Trophoblast cell (in vitro differentiated cells and primary cell): ENCODE data around the gene OSGEP.

Experiments used
- DNase-seq, 2 donors: peaks; one replicate each; pipeline ENCODE4 v3.0.0-alpha.2; 2016
- H2AFZ ChIP-seq: 2 replicates; pipeline ENCODE4 v1.6.1; 2013; ENCODE audit warnings: low read length, moderate library complexity, mild to moderate bottlenecking; ENCODE audit not compliant: insufficient read depth, poor library complexity
- H2AK5ac ChIP-seq: 2 replicates; pipeline ENCODE4 v1.6.1; 2013; ENCODE audit warnings: mild to moderate bottlenecking, low read length
- H2BK120ac ChIP-seq: 2 replicates; pipeline ENCODE4 v1.6.1; 2013; ENCODE audit warnings: low read length, mild to moderate bottlenecking, moderate library complexity; ENCODE audit not compliant: insufficient read depth, poor library complexity
- H2BK12ac ChIP-seq: 2 replicates; pipeline ENCODE4 v1.6.1; 2013; ENCODE audit warnings: mild to moderate bottlenecking, low read length, moderate library complexity
- H2BK5ac ChIP-seq: 2 replicates; pipeline ENCODE4 v1.6.1; 2013; ENCODE audit warnings: low read length, low read depth, moderate library complexity, mild to moderate bottlenecking; ENCODE audit not compliant: poor library complexity
- H3K14ac ChIP-seq: 2 replicates; pipeline ENCODE4 v1.6.1; 2013; ENCODE audit warnings: mild to moderate bottlenecking, low read length
- H3K18ac ChIP-seq: 2 replicates; pipeline ENCODE4 v1.6.1; 2013; ENCODE audit warnings: mild to moderate bottlenecking, low read length
- H3K23ac ChIP-seq: 2 replicates; pipeline ENCODE4 v1.6.1; 2013; ENCODE audit warnings: low read length
- H3K27ac ChIP-seq: 2 replicates; pipeline ENCODE4 v1.5.1; 2013; ENCODE audit warnings: low read depth, mild to moderate bottlenecking, inconsistent platforms, low read length, moderate library complexity
- H3K27me3 ChIP-seq: 2 replicates; pipeline ENCODE4 v1.6.1; 2013; ENCODE audit warnings: inconsistent platforms, mild to moderate bottlenecking, low read length, moderate library complexity; ENCODE audit not compliant: insufficient read depth
- H3K36me3 ChIP-seq, 2 experiments: 1 replicate in 1 of 2; 2 replicates in 1 of 2; pipeline ENCODE4 v1.6.1; 2013; ENCODE audit warnings: low read length in 2 of 2, mild to moderate bottlenecking in 2 of 2, moderate library complexity in 1 of 2; ENCODE audit not compliant: insufficient read depth in 2 of 2, control insufficient read depth in 1 of 2
- H3K4ac ChIP-seq: 2 replicates; pipeline ENCODE4 v1.6.1; 2013; ENCODE audit warnings: low read depth, mild to moderate bottlenecking, low read length, moderate library complexity
- H3K4me1 ChIP-seq, 2 experiments: 1 replicate in 1 of 2; 2 replicates in 1 of 2; pipeline ENCODE4 v1.6.1; 2013; ENCODE audit warnings: low read length in 2 of 2, mild to moderate bottlenecking in 2 of 2, moderate library complexity in 1 of 2; ENCODE audit not compliant: insufficient read depth in 2 of 2, control insufficient read depth in 1 of 2
- H3K4me2 ChIP-seq: 2 replicates; pipeline ENCODE4 v1.6.1; 2013; ENCODE audit warnings: inconsistent platforms, mild to moderate bottlenecking, low read length, moderate library complexity
- H3K4me3 ChIP-seq: 2 replicates; pipeline ENCODE4 v1.5.1; 2013; ENCODE audit warnings: mild to moderate bottlenecking, low read depth, low read length, inconsistent platforms
- H3K79me1 ChIP-seq: one replicate; pipeline ENCODE4 v1.6.1; 2013; ENCODE audit warnings: low read length
- H3K79me2 ChIP-seq: 2 replicates; pipeline ENCODE4 v1.6.1; 2013; ENCODE audit warnings: low read length, mild to moderate bottlenecking; ENCODE audit not compliant: control insufficient read depth, insufficient read depth, poor library complexity
- H3K9ac ChIP-seq: 2 replicates; pipeline ENCODE4 v1.6.1; 2013; ENCODE audit warnings: mild to moderate bottlenecking, low read length
- H3K9me3 ChIP-seq: 2 replicates; pipeline ENCODE4 v1.6.1; 2013; ENCODE audit warnings: low read depth, mild to moderate bottlenecking, control low read depth, inconsistent platforms, low read length; ENCODE audit not compliant: insufficient read depth
- H4K12ac ChIP-seq: 2 replicates; pipeline ENCODE4 v1.6.1; 2013; ENCODE audit warnings: low read depth, mild to moderate bottlenecking, low read length, moderate library complexity
- H4K8ac ChIP-seq: 2 replicates; pipeline ENCODE4 v1.6.1; 2013; ENCODE audit warnings: low read depth, mild to moderate bottlenecking, low read length, moderate library complexity
- H4K91ac ChIP-seq: one replicate; pipeline ENCODE4 v1.6.1; 2013; ENCODE audit warnings: low read depth, mild to moderate bottlenecking, low read length, moderate library complexity
- WGBS: extraction: QIAGEN DNeasy Blood & Tissue Kit; methylation state at CpG from one replicate; pipeline ENCODE4 v1.1.7; 2013; ENCODE audit warnings: missing lambda C conversion rate; ENCODE audit not compliant: insufficient read length, insufficient coverage; ENCODE audit errors: extremely low coverage; 5-methylcytosine and 5-hydroxymethylcytosine counted together

OSGEP gene

GRCh38 chr14:20460458-20461224 lies 6.0 kb upstream of the OSGEP start:
- H2BK120ac ChIP-seq: peak overlapping the region; percentile 54
- H2AK5ac ChIP-seq: peak overlapping the region; percentile 74
- H4K91ac ChIP-seq: peak overlapping the region; percentile 96
- peak overlapping the region; percentile 97 for H3K14ac ChIP-seq
- peak overlapping the region; percentile 80 for H3K4me2 ChIP-seq
- H3K23ac ChIP-seq: no peak overlapping the region
- no peaks in the 10 kb centered on the region for H3K9me3 ChIP-seq
- peak overlapping the region; percentile 91 for H3K18ac ChIP-seq
- H3K79me1 ChIP-seq: peaks cover 3% of the 10 kb centered on the region
- H2BK12ac ChIP-seq: peak overlapping the region; percentile 23
- H3K27me3 ChIP-seq: no peaks in the 10 kb centered on the region
- peaks cover 21 to 27% of the 10 kb centered on the region in 2 experiments for H3K36me3 ChIP-seq
- peak overlapping the region; percentile 78 for H2BK5ac ChIP-seq
- H3K9ac ChIP-seq: peak overlapping the region; percentile 81
- peak overlapping the region; percentile 97 for H4K8ac ChIP-seq
- peak; percentile 16 to 27 for DNase-seq
- H3K4me3 ChIP-seq: peak overlapping the region; percentile 95
- H2AFZ ChIP-seq: peak overlapping the region; percentile 92
- peaks cover 10% of the 10 kb centered on the region for H3K79me2 ChIP-seq
- H3K4ac ChIP-seq: peak overlapping the region; percentile 97
- H4K12ac ChIP-seq: peak overlapping the region; percentile 87
- H3K4me1 ChIP-seq: peaks cover 4 to 10% of the 10 kb centered on the region in 2 experiments
- no CpG with 5 or more reads among the region's 32 CpGs for WGBS
- H3K27ac ChIP-seq: peak overlapping the region; percentile 79

GRCh38 chr14:20458031-20458789 lies 3.6 kb upstream of the OSGEP start:
- Histone ChIP-seq H3K79me1 (peaks cover 15% of the 10 kb centered on the region), H2BK12ac (no peak overlapping the region), H3K27me3 (no peaks in the 10 kb centered on the region), H3K27ac (peak overlapping the region; percentile 11), H3K4me1 (peaks cover 8 to 10% of the 10 kb centered on the region in 2 experiments), H3K4ac (no peak overlapping the region), H3K14ac (no peak overlapping the region), H3K36me3 (peaks cover 21 to 27% of the 10 kb centered on the region in 2 experiments), H2AK5ac (no peak overlapping the region), H4K8ac (peak overlapping the region; percentile 2), H2BK120ac (no peak overlapping the region), H2BK5ac (no peak overlapping the region), H2AFZ (no peak overlapping the region), H3K4me2 (no peak overlapping the region), H3K23ac (no peak overlapping the region), H3K79me2 (peaks cover 17% of the 10 kb centered on the region), H3K9ac (no peak overlapping the region), H3K9me3 (no peaks in the 10 kb centered on the region), H4K91ac (no peak overlapping the region), H3K18ac (no peak overlapping the region), H3K4me3 (no peak overlapping the region), H4K12ac (no peak overlapping the region)
- no CpG with 5 or more reads among the region's 8 CpGs for WGBS
- no peak for DNase-seq

- no peak for DNase-seq
- H3K4me2 ChIP-seq: no peak overlapping the region
- no peak overlapping the region for H3K27ac ChIP-seq
- no peaks in the 10 kb centered on the region for H3K9me3 ChIP-seq
- no peak overlapping the region for H2BK5ac ChIP-seq
- peaks cover 24 to 31% of the 10 kb centered on the region in 2 experiments for H3K36me3 ChIP-seq
- H3K79me1 ChIP-seq: peaks cover 15% of the 10 kb centered on the region
- H2AFZ ChIP-seq: no peak overlapping the region
- no peak overlapping the region for H2BK120ac ChIP-seq
- peak overlapping the region; percentile 47 for H3K4me3 ChIP-seq
- H3K23ac ChIP-seq: no peak overlapping the region
- H3K9ac ChIP-seq: no peak overlapping the region
- no peak overlapping the region for H2BK12ac ChIP-seq
- H3K14ac ChIP-seq: no peak overlapping the region
- H3K79me2 ChIP-seq: peaks cover 17% of the 10 kb centered on the region
- H3K27me3 ChIP-seq: no peaks in the 10 kb centered on the region
- peaks cover 8 to 10% of the 10 kb centered on the region in 2 experiments for H3K4me1 ChIP-seq
- no peak overlapping the region for H2AK5ac ChIP-seq
- no peak overlapping the region for H4K12ac ChIP-seq
- H4K8ac ChIP-seq: no peak overlapping the region
- no CpG with 5 or more reads among the region's 13 CpGs for WGBS
- no peak overlapping the region for H4K91ac ChIP-seq
- H3K4ac ChIP-seq: peak overlapping the region; percentile 4
- H3K18ac ChIP-seq: no peak overlapping the region
These were observed 2.4 kb upstream of the OSGEP start for GRCh38 chr14:20456971-20457370.

DNA sequence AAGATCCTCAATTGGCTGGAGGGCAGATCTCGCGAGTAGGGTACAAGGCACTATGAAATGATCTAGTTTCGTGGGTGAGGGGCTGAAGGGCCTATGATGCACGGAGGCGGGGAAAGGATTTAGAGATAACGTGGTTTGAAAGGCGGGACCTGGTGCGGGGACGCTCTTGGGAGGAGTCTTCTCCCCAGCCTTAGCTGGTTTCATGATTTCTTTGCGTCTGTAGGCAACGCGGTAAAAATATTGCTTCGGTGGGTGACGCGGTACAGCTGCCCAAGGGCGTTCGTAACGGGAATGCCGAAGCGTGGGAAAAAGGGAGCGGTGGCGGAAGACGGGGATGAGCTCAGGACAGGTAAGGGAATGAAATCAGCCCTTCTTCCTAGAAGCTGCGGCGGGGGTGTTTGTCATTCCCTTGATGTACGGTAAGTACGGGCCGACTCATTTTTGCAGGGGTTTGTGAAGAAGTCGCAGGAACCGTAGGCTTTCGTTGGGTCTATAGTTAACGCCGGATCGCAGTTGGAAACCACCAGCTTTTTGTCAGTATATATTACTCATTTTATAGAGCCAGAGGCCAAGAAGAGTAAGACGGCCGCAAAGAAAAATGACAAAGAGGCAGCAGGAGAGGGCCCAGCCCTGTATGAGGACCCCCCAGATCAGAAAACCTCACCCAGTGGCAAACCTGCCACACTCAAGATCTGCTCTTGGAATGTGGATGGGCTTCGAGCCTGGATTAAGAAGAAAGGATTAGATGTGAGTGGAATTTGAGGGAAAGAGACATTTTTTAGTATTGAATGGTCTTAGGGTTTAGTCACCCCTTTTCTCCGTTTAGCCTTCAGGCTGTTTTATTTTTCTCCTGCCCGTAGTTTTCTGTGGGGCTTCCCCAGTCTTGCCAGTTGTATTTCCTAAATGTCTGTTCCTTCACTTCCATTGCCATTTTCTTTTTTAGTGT lies 1.0 kb upstream of the OSGEP start:
- peak overlapping the region; percentile 23 for H3K14ac ChIP-seq
- no CpG with 5 or more reads among the region's 39 CpGs for WGBS
- peak overlapping the region; percentile 62 for H3K18ac ChIP-seq
- peak overlapping the region; percentile 74 for H2BK120ac ChIP-seq
- peaks cover 29 to 34% of the 10 kb centered on the region in 2 experiments for H3K36me3 ChIP-seq
- peaks cover 12% of the 10 kb centered on the region for H3K79me2 ChIP-seq
- H3K27ac ChIP-seq: peak overlapping the region; percentile 75
- H4K12ac ChIP-seq: peak overlapping the region; percentile 3
- H3K4me2 ChIP-seq: peak overlapping the region; percentile 63
- peak overlapping the region; percentile 52 for H4K91ac ChIP-seq
- no peaks in the 10 kb centered on the region for H3K9me3 ChIP-seq
- peak overlapping the region; percentile 91 for H3K4me3 ChIP-seq
- no peak overlapping the region for H2BK12ac ChIP-seq
- peak overlapping the region; percentile 41 for H2AFZ ChIP-seq
- no peak overlapping the region for H3K23ac ChIP-seq
- H2BK5ac ChIP-seq: peak overlapping the region; percentile 3
- peak overlapping the region; percentile 87 for H3K4ac ChIP-seq
- no peaks in the 10 kb centered on the region for H3K27me3 ChIP-seq
- peak overlapping the region; percentile 49 for H4K8ac ChIP-seq
- DNase-seq: peak; percentile 61 to 75
- peak overlapping the region; percentile 99 for H3K9ac ChIP-seq
- H3K4me1 ChIP-seq: peaks cover 7 to 10% of the 10 kb centered on the region in 2 experiments
- H2AK5ac ChIP-seq: no peak overlapping the region
- peaks cover 12% of the 10 kb centered on the region for H3K79me1 ChIP-seq
